ENCODE data around the gene KRTAP2-3.

DNA sequence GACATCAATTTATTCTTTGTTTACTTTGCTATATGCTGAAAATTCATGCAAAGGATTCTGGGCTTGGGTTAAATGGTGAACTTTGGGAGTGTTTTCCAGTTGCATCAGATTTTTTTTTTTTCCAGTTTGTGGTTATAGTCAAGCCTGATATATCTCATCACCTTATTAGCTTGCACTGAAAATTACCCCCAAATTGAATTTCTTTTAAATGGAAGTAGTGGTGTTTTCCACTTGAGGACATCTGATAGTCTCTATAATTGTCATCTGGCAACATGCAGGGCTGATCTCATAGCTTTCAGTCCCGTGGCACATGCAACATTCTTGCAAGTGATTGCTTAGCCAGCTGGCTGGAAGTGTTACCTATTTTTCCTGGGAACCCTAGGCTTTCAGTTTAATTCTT lies 46.3 kb downstream of the KRTAP2-3 start:
- TF ChIP-seq, protein P1, sequence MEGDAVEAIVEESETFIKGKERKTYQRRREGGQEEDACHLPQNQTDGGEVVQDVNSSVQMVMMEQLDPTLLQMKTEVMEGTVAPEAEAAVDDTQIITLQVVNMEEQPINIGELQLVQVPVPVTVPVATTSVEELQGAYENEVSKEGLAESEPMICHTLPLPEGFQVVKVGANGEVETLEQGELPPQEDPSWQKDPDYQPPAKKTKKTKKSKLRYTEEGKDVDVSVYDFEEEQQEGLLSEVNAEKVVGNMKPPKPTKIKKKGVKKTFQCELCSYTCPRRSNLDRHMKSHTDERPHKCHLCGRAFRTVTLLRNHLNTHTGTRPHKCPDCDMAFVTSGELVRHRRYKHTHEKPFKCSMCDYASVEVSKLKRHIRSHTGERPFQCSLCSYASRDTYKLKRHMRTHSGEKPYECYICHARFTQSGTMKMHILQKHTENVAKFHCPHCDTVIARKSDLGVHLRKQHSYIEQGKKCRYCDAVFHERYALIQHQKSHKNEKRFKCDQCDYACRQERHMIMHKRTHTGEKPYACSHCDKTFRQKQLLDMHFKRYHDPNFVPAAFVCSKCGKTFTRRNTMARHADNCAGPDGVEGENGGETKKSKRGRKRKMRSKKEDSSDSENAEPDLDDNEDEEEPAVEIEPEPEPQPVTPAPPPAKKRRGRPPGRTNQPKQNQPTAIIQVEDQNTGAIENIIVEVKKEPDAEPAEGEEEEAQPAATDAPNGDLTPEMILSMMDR (IDR thresholded peaks at IDR 0.05; ENCODE audit: low read depth, low read length) = no peak
- TF ChIP-seq, protein P2, sequence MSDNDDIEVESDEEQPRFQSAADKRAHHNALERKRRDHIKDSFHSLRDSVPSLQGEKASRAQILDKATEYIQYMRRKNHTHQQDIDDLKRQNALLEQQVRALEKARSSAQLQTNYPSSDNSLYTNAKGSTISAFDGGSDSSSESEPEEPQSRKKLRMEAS (IDR thresholded peaks at IDR 0.05; ENCODE audit: low read depth, low read length) = no peak
- no peak for TF ChIP-seq POLR2A (IDR thresholded peaks at IDR 0.05; ENCODE audit: extremely low read depth, insufficient read length)
